HEK293T (cell line): Measurements from ENCODE around the gene KRTAP10-4.

ENCODE experiments used
- CTBP1 ChIP-seq: fragments of 450-650 bp; IDR thresholded peaks from 2 replicates; pipeline ENCODE4 v1.6.1; 2016; ENCODE audit warnings: borderline replicate concordance
- ELF4 ChIP-seq: fragments of 450-650 bp; IDR thresholded peaks from 2 replicates; pipeline ENCODE4 v1.6.1; 2017; ENCODE audit warnings: antibody characterized with exemption
- FOXA1 ChIP-seq: fragments of 450-650 bp; IDR thresholded peaks from 2 replicates; pipeline ENCODE4 v1.6.1; 2016; ENCODE audit warnings: mild to moderate bottlenecking
- FOXK2 ChIP-seq: fragments of 450-650 bp; IDR thresholded peaks from 2 replicates; pipeline ENCODE4 v1.6.1; 2016; ENCODE audit warnings: mild to moderate bottlenecking
- FOXM1 ChIP-seq: fragments of 450-650 bp; IDR thresholded peaks from 2 replicates; pipeline ENCODE4 v1.6.1; 2017; ENCODE audit warnings: mild to moderate bottlenecking, borderline replicate concordance
- SP1 ChIP-seq: fragments of 450-650 bp; IDR thresholded peaks from 2 replicates; pipeline ENCODE4 v1.6.1; 2017
- SUZ12 ChIP-seq: fragments of 450-650 bp; IDR thresholded peaks from 2 replicates; pipeline ENCODE4 v1.6.1; 2016; ENCODE audit warnings: mild to moderate bottlenecking
- TARDBP ChIP-seq: fragments of 450-650 bp; IDR thresholded peaks from 2 replicates; pipeline ENCODE4 v1.6.1; 2016
- ZNF384 ChIP-seq: fragments of 450-650 bp; IDR thresholded peaks from 2 replicates; pipeline ENCODE4 v1.6.1; 2016

- TF ChIP-seq TARDBP, result no peak
- TF ChIP-seq ZNF384, result no peak
- TF ChIP-seq FOXA1, result no peak
- TF ChIP-seq SP1, result no peak
- TF ChIP-seq ELF4, result no peak
- TF ChIP-seq SUZ12, result no peak
- TF ChIP-seq FOXK2, result no peak
- no peak for TF ChIP-seq CTBP1
- TF ChIP-seq FOXM1, result no peak
Observed at GRCh38 chr21:44612029-44612486, 38.5 kb downstream of the KRTAP10-4 start, which contains the start of gene KRTAP10-8.
